ENCODE results near the gene KLHL22. TPM values are rescaled to one million over a fixed set of nuclear protein-coding genes. Genes with fewer than 3 reads are reported as not detected.
"Not testable (repeated sequence)": the region's sequence is repeated elsewhere in the genome, so short reads cannot be mapped to it uniquely, and the experiment has no call there.

The KLHL22 gene
- total RNA-seq, 1 donor from 2014 or later = 43.7 TPM

DNA sequence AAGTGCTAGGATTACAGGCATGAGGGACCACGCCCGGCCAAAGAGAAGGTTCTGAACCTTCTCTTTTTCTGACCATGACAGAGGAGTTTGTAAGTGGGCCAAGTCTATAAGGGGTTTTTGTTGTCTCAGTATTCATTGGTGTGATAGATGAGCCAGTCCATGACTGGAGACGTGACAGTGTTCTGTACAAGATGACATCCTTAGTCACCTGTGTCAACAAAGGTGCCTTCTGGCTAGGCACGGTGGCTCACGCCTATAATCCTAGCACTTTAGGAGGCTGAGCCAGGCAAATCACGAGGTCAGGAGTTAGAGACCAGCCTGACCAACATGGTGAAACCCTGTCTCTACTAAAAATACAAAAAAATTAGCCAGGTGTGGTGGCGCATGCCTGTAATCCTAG, 4.2 kb upstream of the KLHL22 start:
- no peak for DNase-seq

- no peak for DNase-seq
Measured at GRCh38 chr22:20498913-20499312, 3.3 kb upstream of the KLHL22 start.

DNA sequence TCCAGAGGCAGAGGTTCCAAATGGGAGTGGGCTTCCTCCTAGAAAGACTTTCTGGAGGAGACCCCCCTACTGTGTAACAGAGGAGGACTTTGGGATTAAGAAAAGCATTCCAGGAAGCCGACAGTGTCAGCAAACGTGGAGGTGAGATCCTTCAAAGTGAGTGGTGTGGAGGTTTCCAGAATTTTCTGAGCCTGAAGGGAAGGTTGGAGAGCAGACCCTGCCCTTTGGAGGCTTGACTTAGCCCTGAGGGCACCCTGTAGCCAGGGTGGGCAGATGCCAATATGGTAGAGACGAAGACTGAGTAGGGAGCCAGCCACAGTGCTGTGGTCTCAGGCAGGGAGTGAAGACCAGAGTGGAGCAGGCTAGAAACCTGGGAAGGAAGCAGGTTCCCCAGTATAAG, 1.8 kb upstream of the KLHL22 start:
- DNase-seq = no peak

GRCh38 chr22:20495861-20496681, 476 bp upstream of the KLHL22 start:
- DNase-seq = peak; percentile 90

GRCh38 chr22:20491346-20491745, 4.2 kb downstream of the KLHL22 start:
- no peak for DNase-seq

GRCh38 chr22:20490941-20491307, 4.7 kb downstream of the KLHL22 start:
- DNase-seq = no peak

DNA sequence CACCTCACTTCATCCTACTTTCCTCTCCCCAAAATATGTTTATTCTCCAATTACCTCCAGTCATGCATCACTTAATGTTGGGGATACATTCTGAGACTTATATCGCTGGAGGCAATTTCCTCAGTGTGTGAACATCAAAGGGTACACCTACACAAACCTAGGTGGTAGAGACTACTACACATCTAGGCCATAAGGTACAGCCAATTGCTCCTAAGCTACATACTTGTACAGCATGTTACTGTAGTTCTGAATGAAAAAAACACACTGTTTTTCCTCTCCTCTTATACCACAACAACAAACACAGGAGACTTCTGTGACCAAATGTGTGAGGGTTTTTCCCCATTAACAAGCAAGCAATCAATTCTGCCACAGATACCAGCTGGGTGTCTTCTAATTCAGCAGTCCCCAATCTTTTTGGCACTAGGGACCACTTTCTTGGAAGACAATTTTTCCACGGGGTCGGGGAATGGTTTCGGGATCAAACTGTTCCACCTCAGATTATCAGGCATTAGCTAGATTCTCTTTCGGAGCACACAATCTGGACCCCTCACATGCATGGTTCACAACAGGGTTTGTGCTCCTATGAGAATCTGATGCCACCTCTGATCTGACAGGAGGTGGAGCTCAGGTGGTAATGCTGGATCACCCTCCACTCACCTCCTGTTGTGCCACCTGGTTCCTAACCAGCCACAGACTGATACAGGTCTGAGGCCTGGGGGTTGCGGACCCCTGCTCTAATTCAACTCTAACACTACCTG, 5.2 kb downstream of the KLHL22 start:
- DNase-seq = no peak

DNA sequence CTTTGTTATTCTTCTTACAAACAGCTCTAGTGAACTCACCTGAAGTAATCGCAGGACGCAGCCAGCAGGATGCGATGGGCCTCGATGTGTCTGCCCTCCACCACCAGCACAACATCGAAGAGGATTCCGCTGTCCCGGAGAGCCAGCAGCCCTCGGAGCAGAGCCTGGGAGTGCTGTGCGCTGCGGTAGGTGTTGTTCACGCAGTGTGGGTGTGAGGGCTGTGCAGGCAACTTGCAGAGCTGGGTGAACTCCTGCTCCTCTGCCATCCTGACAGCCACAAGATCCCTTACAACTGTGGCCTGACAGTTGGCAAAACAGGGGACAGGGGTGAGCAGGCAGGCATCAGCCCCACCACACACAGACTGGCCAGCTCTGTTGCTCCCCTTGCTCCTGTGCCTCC, 6.6 kb downstream of the KLHL22 start:
- DNase-seq = no peak

DNA sequence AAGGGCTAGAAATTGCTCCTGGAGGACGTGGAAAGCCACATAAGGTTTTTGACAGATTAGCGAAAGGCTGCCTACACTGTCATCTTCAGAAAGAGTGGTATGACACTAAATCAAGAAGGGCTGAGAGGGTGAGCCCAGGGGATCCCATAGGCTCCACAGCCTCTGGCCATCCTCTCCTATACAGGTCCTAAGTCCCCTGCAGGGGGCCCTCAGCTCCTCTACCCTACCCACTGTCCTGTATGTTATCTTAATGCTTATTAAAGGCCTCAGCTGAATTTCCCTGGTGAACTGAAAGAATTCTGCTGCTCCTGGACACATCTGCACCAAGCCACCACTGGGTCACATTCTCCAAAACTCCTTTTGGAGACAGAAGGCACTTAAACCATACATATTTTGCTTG, 7.9 kb downstream of the KLHL22 start:
- no peak for DNase-seq

DNA sequence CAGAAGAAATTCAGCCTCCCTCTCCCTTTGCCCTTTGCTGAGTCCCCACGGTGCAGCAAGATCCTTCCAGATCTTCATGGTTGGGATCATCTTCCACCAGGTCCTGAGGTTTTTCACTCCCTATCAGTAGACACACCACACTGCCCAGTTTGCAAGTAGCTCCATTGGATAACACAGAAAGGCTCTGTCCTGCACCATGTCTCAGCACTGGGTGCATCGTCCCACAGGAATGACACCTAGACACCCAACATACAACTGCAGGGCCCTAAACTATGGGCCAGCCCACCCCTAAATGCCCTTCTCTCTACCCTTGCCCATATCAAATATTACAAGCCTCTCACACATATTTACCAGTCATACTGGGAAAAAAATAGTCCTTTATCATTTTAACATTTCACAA, 9.4 kb downstream of the KLHL22 start:
- no peak for DNase-seq

DNA sequence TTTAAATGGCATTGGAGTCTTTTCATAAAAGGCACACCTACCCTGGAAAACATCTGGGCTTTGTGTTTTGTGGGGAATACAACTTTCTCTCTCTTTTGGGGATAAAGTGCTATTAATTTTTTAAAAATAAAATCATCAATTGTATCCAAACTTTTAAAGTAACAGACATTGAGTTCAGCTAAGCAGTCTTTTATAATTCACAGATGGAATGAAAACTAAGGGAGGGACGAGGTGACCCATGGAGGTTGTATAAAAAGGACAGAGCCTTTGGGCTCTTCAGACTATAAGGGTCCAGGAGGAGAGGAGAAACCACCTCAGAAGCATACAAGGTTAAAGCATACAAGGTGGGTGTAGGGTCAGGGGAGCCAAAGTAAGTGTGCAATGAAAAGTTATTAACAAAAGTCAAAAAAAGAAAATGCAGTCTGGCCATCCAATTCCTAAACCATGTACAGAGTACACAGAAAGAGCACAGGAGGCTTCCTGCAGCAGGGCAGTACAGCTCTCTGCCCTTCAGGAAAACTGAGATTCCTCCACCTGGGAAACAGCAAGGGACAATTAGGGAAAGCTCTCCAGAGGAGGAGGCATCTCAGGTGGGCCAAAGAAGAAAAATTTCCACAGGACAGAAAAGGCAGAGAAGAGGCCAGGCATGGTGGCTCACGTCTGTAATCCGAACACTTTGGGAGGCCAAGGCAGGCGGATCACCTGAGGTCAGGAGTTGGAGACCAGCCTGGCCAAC, 10.5 kb downstream of the KLHL22 start:
- no peak for DNase-seq

DNA sequence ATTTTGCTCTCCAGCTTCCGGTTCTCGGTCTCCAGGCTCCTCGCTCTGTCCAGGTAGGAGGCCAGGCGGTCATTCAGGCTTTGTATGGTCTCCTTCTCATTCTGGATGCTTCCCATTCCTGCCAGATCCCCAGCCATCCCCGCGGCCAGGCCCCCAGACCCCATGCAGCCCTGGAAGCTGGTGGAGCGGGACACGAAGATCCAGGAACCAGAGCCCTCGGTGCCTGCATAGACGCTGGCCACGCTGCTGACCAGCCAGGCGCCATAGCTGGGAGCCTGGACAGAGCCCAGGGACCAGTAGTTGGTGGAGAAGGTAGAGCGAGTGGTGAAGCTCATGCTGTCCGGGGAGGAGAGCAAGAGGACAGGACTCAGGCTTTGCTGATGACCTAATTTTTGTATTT, 11.8 kb downstream of the KLHL22 start:
- no peak for DNase-seq

DNA sequence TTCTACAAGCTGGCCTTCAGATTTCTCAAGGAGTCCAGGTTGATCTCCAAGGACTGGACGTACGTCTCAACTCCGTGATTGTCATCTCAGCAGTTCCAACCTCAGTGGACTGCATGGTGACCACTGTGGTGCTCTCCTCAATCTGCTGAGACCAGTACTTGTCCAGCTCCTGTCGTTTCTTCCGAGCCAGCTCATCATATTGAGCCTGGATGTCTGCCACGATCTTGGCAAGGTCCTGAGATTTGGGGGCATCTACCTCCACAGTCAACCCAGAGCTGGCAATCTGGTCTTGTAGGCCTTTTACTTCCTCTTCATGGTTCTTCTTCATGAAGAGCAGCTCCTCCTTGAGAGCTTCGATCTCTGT, 12.5 kb downstream of the KLHL22 start:
- not testable (repeated sequence) for DNase-seq

DNA sequence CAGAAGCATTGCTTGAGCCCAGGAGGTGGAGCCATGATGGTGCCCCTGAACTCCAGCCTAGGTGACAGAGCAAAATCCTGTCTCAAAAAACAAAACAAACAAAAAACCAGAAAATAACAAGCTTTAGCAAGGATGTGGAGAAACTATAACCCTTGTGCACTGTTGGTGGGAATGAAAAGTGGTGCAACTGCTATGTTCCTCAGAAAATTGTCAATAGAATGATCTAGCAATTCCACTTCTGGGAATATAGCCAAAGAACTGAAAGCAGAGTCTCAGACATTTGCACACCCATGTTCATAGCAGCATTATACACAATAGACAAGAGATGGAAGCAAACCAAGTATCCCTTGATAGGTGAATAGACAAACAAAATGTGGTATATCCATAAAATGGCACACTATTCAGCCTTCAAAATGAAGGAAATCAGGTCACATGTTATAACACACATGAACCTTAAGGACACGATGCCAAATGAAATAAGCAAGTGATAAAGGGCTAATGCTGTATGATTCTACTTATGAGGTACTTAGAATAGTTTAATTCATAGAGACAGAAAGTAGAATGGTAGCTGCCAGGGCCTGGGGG, 15.9 kb downstream of the KLHL22 start:
- no peak for DNase-seq

- not testable (repeated sequence) for DNase-seq
Measured at GRCh38 chr22:20478059-20478458, 17.5 kb downstream of the KLHL22 start.

GRCh38 chr22:20475569-20475968, 20.0 kb downstream of the KLHL22 start:
- DNase-seq = not testable (repeated sequence)

DNA sequence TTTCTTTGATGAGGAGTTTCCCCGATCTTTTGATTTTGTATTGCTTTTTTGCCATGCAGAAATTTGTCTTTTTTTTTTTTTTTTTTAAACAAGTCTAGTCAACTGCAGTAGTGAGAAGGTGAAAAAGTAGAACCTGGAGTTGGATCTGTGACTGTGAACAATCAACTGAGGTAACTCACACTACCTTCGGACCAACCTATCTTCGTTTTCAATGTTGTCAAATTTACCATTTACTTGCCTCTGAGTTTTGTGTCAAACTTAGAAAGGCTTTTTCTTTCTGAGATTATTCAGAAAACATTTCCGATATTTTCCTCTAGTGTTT, 20.5 kb downstream of the KLHL22 start:
- no peak for DNase-seq

DNA sequence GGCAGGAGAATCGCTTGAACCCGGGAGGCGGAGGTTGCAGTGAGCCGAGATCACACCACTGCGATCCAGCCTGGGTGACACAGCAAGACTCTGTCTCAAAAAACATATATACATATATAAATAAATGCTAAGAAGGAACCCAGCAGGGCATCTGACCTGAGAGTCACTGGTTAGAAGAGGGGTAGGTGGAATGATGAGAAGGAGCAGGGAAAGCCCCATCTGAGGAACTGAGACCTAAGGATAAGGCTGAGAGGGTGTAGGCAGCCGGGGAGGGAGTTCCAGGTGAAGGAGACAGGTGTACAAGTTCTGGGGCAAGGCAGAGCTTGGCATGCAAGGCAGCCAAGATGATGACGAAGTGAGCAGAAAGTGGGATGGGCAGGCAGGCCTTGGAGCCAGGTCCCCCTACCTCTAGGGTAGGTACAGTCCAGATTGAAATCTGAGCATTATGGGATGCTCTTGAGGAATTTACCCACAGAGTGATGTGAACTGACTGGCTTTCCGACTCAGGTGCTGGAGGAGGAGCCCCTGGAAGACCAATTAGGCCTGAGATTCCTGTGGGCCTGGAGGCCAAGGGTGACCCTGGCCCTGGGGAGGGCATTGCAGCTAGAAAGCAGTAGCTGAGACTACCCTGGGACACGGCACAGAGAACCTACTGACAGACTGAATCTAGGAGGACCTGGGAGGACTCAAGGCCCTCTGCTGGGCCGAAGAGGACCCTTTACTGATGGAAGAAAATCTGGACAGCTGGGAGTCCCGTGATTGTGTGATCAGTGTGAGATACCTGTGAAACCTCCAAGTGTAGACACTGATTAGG, 22.8 kb downstream of the KLHL22 start:
- DNase-seq = no peak

GRCh38 chr22:20471126-20471833, 24.3 kb downstream of the KLHL22 start:
- no peak for DNase-seq

DNA sequence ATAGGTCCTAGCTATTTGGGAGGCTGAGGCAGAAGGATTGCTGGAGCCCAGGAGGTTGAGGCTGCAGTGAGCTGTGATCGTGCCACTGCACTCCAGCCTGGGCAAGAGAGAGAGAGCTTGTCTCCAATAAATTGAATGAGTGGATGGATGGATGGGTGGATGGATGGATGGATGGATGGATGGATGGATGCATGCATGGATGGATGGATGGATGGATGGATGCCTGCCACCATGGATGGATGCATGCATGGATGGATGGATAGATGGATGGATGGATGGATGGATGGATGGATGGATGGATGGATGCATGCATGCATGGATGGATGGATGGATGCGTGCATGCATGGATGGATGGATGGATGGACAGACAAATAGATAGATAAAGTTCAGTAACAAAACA, 25.1 kb downstream of the KLHL22 start:
- not testable (repeated sequence) for DNase-seq

GRCh38 chr22:20469110-20469868, 26.3 kb downstream of the KLHL22 start:
- no peak for DNase-seq
